ENCODE results near the gene PNMA6F.
"Not testable (repeated sequence)": the region's sequence is repeated elsewhere in the genome, so short reads cannot be mapped to it uniquely, and the experiment has no call there.

PNMA6F gene

GRCh38 chrX:153302796-153303195, 18.8 kb downstream of the PNMA6F start:
- DNase-seq (ENCODE audit: low spot score), result no peak

GRCh38 chrX:153301746-153302145, 19.8 kb downstream of the PNMA6F start:
- DNase-seq (ENCODE audit: low spot score), result no peak

- DNase-seq (ENCODE audit: low spot score), result no peak
These were observed 21.7 kb downstream of the PNMA6F start for GRCh38 chrX:153299855-153300254.

- no peak for DNase-seq (ENCODE audit: low spot score)
These were observed 24.2 kb downstream of the PNMA6F start for GRCh38 chrX:153297376-153297775.

- DNase-seq (ENCODE audit: low spot score), result not testable (repeated sequence)
These were observed 28.0 kb downstream of the PNMA6F start for GRCh38 chrX:153293485-153294071.

GRCh38 chrX:153288807-153289206, 32.8 kb downstream of the PNMA6F start:
- DNase-seq (ENCODE audit: low spot score), result not testable (repeated sequence)

- not testable (repeated sequence) for DNase-seq (ENCODE audit: low spot score)
These were observed 35.9 kb downstream of the PNMA6F start for GRCh38 chrX:153285678-153286077.

GRCh38 chrX:153283982-153284381, 37.6 kb downstream of the PNMA6F start:
- DNase-seq (ENCODE audit: low spot score), result not testable (repeated sequence)

- DNase-seq (ENCODE audit: low spot score), result not testable (repeated sequence)
These were observed 39.8 kb downstream of the PNMA6F start for GRCh38 chrX:153281784-153282183.

- DNase-seq (ENCODE audit: low spot score), result not testable (repeated sequence)
These were observed 42.3 kb downstream of the PNMA6F start for GRCh38 chrX:153279304-153279703.

- DNase-seq (ENCODE audit: low spot score), result not testable (repeated sequence)
These were observed 45.5 kb downstream of the PNMA6F start for GRCh38 chrX:153276049-153276448.

GRCh38 chrX:153275418-153275817, 46.1 kb downstream of the PNMA6F start:
- DNase-seq (ENCODE audit: low spot score), result not testable (repeated sequence)

GRCh38 chrX:153272584-153272983, 49.0 kb downstream of the PNMA6F start:
- DNase-seq (ENCODE audit: low spot score), result not testable (repeated sequence)

- DNase-seq (ENCODE audit: low spot score), result not testable (repeated sequence)
These were observed 49.5 kb downstream of the PNMA6F start for GRCh38 chrX:153272070-153272469.
